ENCODE measurements around the gene GLRX.

DNA sequence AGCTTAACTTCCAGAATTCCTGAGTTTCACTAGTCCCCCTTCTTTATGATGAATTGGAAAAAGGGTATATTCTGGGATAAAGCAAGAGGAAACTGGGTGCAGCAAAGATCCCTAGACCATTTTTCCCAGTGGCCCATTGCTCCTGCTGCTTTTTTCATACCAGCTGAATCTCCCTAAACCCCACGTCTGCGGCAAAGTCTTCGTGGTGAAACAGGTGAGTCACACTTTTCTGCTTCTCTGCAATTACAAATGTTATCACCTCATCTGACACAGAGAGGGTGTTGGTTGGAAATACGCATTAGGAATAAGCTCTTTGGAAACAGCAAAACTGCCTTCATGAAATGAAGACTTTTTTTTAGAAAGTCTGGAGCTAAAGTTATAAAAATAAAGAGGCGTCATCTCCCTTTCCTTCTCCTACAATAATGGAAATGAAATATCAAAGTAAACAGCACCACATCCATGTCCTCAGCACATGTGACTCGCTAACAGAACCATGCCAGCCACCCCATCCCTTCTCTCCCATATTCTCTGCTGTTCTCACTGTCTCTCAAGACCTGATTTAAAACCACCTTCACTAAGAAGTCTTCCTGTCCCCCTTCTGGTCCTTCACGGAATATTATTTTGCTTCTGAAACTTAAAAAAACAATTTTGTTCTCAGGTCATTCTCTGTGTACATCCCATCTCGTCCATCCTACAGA, 39.5 kb upstream of the GLRX start:
- no peak for TF ChIP-seq POLR2AphosphoS5 (IDR thresholded peaks at IDR 0.05; ENCODE audit: borderline replicate concordance, low read depth, low read length)
- TF ChIP-seq EZH2 (IDR thresholded peaks at IDR 0.05) = no peak

All from SK-N-MC (cell line).